ENCODE results near the gene CNIH1.

GRCh38 chr14:54483073-54483745 lies 42.0 kb upstream of the CNIH1 start:
- TF ChIP-seq, protein P1, sequence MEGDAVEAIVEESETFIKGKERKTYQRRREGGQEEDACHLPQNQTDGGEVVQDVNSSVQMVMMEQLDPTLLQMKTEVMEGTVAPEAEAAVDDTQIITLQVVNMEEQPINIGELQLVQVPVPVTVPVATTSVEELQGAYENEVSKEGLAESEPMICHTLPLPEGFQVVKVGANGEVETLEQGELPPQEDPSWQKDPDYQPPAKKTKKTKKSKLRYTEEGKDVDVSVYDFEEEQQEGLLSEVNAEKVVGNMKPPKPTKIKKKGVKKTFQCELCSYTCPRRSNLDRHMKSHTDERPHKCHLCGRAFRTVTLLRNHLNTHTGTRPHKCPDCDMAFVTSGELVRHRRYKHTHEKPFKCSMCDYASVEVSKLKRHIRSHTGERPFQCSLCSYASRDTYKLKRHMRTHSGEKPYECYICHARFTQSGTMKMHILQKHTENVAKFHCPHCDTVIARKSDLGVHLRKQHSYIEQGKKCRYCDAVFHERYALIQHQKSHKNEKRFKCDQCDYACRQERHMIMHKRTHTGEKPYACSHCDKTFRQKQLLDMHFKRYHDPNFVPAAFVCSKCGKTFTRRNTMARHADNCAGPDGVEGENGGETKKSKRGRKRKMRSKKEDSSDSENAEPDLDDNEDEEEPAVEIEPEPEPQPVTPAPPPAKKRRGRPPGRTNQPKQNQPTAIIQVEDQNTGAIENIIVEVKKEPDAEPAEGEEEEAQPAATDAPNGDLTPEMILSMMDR (conservative IDR thresholded peaks at IDR 0.05 in 1 of 2, IDR thresholded peaks at IDR 0.05 in 1 of 2; ENCODE audit: extremely low read depth in 1 of 2, insufficient read depth in 1 of 2, low read depth in 1 of 2, low read length in 2 of 2): no peak
- no peak for TF ChIP-seq EZH2 (IDR thresholded peaks at IDR 0.05; ENCODE audit: borderline replicate concordance, low read length)
